ENCODE results near the gene ALPL. TPM values are rescaled to one million over a fixed set of nuclear protein-coding genes. Genes with fewer than 3 reads are reported as not detected.

Gene ALPL
- total RNA-seq, 2 experiments from 2014 or later: not detected

DNA sequence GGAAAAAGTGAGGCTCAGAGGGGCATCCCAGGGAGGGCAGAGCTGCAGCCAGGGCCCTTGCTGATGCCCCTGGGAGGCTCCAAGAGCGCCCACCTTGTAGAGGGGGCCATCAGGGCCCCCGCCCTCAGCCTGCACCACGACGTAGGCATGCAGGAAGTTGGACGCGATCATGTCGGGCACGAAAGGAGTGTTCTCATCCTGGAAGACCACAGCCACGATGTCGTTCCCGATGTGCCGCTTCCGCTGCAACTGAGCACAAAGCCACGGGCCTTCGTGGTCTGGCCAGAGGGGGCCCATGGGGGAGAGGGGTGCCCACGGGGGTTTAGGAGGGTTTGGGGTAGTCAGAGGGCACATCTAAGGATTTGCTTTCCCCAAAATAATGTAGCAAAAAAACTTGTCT lies 100.8 kb downstream of the ALPL start:
- H3K27me3 Mint-ChIP-seq: no peaks in the 10 kb centered on the region
- H3K27ac Mint-ChIP-seq: no peak overlapping the region
- ChIA-PET CTCF (no interaction called here), POLR2A (no interaction called here)
- no peaks in the 10 kb centered on the region for H3K36me3 Mint-ChIP-seq (ENCODE audit: low read depth)
- H3K9me3 Mint-ChIP-seq: no peaks in the 10 kb centered on the region
- H3K4me1 Mint-ChIP-seq: peaks cover 13% of the 10 kb centered on the region
- no peak overlapping the region for H3K4me3 Mint-ChIP-seq
- DNase-seq: no peak

DNA sequence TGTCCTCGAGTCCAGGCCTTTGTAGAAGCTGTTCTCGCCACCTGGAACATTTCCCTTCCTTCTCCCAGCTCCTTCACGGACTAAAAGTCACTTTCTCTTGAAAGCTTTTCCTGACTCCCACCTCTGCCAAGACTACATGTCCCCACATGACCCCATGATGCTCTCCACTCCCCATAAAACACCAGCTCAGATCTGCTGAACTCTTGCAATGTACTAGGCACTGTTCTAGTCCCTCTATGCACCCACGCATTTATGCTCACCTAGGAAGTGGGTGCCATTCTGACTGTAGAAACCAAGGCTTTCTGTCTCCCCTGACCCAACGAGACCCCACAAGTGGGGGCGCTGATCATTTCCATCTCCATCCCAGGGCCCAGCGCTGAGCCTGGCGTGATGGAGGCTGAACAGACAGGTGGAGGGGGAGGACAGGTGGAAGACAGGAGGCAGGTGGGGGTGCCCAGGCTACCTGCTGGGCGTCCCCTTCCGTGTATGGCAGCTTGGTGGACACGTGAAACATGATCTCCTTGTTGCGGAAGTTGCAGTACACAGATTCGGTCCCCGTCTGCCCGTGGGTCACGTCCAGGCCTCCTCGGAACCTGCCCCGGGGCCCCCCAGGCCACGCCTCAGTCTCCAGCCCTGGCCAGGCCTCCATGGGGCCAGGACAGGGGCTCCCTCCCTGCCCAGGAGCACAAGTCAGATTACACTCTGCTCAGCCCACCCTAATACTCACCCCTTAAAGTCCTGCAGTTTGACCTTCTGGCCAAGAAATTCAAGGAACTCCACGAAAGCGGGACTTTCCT lies 102.0 kb downstream of the ALPL start:
- no peak for DNase-seq
- H3K27ac Mint-ChIP-seq: no peak overlapping the region
- no peak overlapping the region for H3K4me3 Mint-ChIP-seq
- no peaks in the 10 kb centered on the region for H3K9me3 Mint-ChIP-seq
- ChIA-PET POLR2A (no interaction called here), CTCF (no interaction called here)
- no peaks in the 10 kb centered on the region for H3K36me3 Mint-ChIP-seq (ENCODE audit: low read depth)
- H3K4me1 Mint-ChIP-seq: peaks cover 13% of the 10 kb centered on the region
- no peaks in the 10 kb centered on the region for H3K27me3 Mint-ChIP-seq

- Mint-ChIP-seq H3K36me3 (ENCODE audit: low read depth) (no peaks in the 10 kb centered on the region), H3K4me3 (no peak overlapping the region), H3K27ac (no peak overlapping the region), H3K27me3 (no peaks in the 10 kb centered on the region), H3K9me3 (no peaks in the 10 kb centered on the region), H3K4me1 (peaks cover 13% of the 10 kb centered on the region)
- no peak for DNase-seq
- POLR2A ChIA-PET: no interaction called here
- CTCF ChIA-PET: no interaction called here
Observed at GRCh38 chr1:21612057-21612456, 102.8 kb downstream of the ALPL start.

DNA sequence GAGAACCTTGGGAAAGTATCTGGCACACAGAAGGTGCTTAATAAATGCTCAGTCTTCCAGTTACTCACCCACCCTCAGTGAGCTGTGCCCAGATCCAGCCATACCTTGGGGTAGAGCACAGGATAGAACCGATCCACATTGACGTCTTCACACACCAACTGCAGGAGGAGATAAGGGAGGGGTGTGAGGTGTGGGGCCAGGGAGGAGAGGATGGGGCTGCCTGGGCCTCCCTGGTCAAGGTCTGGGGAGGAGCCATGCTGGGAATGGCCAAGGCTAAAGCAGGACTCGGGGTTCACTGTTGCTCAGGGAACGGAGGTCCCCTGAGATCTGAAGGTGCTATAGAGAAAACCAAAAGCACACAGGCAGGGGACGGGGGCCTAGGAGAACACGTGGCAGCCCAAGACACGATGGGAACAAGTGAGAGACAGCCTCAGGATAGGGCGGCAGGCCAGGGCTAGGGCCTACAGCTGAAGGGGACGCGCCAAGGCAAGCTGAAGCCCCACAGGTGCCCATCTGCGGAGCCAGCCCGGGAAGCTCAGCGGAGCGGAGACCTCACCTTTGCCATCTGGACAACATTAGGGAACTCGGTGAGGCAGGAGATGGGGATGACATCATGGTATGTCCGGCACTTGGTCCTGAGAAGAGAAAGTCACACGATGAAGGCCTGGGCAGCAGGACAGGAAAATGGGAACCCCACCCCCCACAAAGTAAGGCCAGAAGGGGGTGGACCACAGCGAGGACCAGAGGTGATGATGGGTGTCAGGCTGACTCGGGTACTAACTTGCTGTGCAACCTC lies 104.0 kb downstream of the ALPL start:
- ChIA-PET CTCF (no interaction called here), POLR2A (no interaction called here)
- Mint-ChIP-seq H3K27me3 (no peaks in the 10 kb centered on the region), H3K4me1 (peaks cover 3% of the 10 kb centered on the region), H3K27ac (peak overlapping the region; percentile 16), H3K9me3 (no peaks in the 10 kb centered on the region), H3K4me3 (no peak overlapping the region), H3K36me3 (ENCODE audit: low read depth) (no peaks in the 10 kb centered on the region)
- DNase-seq: no peak

GRCh38 chr1:21614419-21615115 lies 105.3 kb downstream of the ALPL start:
- H3K36me3 Mint-ChIP-seq (ENCODE audit: low read depth): no peaks in the 10 kb centered on the region
- ChIA-PET POLR2A (no interaction called here), CTCF (no interaction called here)
- no peaks in the 10 kb centered on the region for H3K9me3 Mint-ChIP-seq
- no peak for DNase-seq
- H3K4me1 Mint-ChIP-seq: no peaks in the 10 kb centered on the region
- H3K4me3 Mint-ChIP-seq: no peak overlapping the region
- no peaks in the 10 kb centered on the region for H3K27me3 Mint-ChIP-seq
- H3K27ac Mint-ChIP-seq: no peak overlapping the region

DNA sequence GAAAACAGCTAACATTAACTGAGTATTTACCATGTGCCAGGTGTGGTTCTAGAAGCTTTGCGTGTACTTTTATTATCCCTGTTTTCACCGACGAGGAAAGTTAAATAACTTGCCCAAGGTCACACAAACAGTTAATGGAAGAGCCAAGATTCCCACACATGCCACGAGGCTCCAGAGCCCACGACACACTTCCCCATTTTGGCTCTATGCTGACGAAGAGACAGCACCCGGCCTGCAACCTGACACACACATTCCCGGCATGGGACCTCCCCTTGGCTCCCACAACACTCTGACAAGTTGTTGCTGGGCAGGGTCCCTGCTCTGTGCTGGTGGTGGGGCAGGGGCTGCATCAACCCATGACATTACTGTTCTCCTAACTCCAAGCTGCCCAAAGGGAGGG lies 107.1 kb downstream of the ALPL start:
- Mint-ChIP-seq H3K4me3 (no peak overlapping the region), H3K4me1 (no peaks in the 10 kb centered on the region), H3K9me3 (no peaks in the 10 kb centered on the region), H3K27ac (no peak overlapping the region), H3K36me3 (ENCODE audit: low read depth) (no peaks in the 10 kb centered on the region), H3K27me3 (peaks cover 2% of the 10 kb centered on the region)
- CTCF ChIA-PET: no interaction called here
- DNase-seq: no peak
- POLR2A ChIA-PET: interaction anchor here (0.6 kb wide), 1 partner anchor 755 kb away, joined by 3 read pairs; no protein-coding TSS in a partner anchor

DNA sequence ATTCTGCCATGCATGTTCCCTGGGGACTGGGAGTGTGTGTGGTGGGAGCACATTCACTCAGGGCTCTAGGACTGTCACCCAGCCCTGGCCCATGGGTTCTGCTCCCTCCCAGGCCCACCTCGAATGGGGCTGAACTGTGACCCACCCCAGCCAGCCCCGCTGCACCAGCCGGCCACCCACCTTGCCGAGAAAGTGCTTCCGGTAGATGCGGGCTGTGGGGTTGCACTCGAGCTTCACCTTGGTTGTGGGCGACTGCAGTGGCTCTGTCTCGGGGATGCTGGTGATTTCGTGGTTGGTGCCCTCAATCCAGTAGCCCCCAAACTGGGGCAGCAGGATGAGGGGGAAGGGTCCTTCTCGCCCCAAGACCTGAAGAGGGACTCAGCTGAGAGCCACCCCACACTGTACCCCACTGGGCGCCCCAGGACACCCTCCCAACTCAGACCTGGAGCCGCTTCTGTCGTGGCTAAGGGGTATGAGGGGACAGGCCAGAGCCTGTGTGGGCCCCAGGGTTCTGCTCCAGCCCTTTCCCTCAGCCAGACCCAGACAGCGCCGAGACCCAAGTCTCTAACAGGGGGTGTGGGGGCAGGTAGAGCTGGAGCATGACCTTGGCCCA lies 108.0 kb downstream of the ALPL start:
- ChIA-PET POLR2A (no interaction called here), CTCF (no interaction called here)
- Mint-ChIP-seq H3K27ac (no peak overlapping the region), H3K4me3 (no peak overlapping the region), H3K9me3 (no peaks in the 10 kb centered on the region), H3K27me3 (peaks cover 7% of the 10 kb centered on the region), H3K36me3 (ENCODE audit: low read depth) (no peaks in the 10 kb centered on the region), H3K4me1 (no peaks in the 10 kb centered on the region)
- DNase-seq: no peak

DNA sequence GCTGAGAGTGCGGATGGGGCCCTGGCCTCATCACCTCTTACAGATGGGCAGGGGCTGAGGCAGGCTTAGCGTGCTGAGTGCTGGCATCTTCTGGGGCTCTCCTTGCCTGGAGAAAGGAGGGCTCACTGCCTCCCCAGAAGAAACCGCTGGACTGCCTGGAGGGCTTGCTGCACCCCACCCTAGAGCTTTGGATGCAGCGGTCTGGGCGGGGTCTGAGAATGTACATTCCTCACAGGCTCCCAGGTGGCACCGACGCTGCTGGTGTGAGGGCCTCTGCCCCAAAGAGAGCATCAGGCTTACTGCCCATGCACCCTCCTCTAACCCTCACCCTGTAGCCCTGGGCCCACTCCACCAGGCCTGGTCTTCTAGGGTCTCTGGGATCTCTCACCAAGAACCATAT lies 108.8 kb downstream of the ALPL start:
- Mint-ChIP-seq H3K36me3 (ENCODE audit: low read depth) (no peaks in the 10 kb centered on the region), H3K27ac (no peak overlapping the region), H3K4me3 (no peak overlapping the region), H3K9me3 (no peaks in the 10 kb centered on the region), H3K27me3 (peaks cover 9% of the 10 kb centered on the region), H3K4me1 (peaks cover 4% of the 10 kb centered on the region)
- CTCF ChIA-PET: no interaction called here
- POLR2A ChIA-PET: no interaction called here
- no peak for DNase-seq

GRCh38 chr1:21618561-21619374 lies 109.5 kb downstream of the ALPL start:
- Mint-ChIP-seq H3K27me3 (peaks cover 9% of the 10 kb centered on the region), H3K9me3 (no peaks in the 10 kb centered on the region), H3K4me3 (no peak overlapping the region), H3K4me1 (peaks cover 4% of the 10 kb centered on the region), H3K36me3 (ENCODE audit: low read depth) (no peaks in the 10 kb centered on the region), H3K27ac (no peak overlapping the region)
- no peak for DNase-seq
- CTCF ChIA-PET: no interaction called here
- POLR2A ChIA-PET: no interaction called here

DNA sequence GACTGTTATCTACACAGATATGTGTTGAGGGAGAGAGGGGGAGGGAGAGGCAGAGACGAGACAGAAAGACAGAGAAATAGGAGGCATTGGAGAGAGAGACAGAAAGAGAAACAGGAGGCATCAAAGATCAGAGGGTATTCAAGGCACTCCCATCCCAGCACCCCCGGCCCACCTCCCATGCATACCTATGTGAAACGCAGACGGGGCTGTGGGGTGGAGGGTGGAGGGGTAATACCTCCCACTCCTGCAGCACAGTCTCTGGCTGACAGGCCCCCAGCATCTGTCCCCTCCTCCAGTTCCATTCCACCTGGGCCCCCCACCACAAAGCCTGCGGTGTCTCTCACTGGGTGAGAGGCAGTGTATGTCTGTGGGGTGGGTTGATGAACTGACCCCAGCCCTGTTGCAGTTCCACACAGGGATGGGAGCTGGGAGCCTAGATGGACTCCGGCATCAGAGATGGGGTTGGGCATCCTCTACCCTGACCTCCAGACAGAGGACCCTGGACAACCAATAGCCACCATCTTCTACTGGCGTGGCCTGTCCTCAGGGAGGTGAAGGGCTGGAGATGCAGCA lies 110.2 kb downstream of the ALPL start:
- peaks cover 9% of the 10 kb centered on the region for H3K27me3 Mint-ChIP-seq
- peaks cover 4% of the 10 kb centered on the region for H3K4me1 Mint-ChIP-seq
- ChIA-PET CTCF (no interaction called here), POLR2A (no interaction called here)
- no peak overlapping the region for H3K27ac Mint-ChIP-seq
- no peak for DNase-seq
- H3K9me3 Mint-ChIP-seq: no peaks in the 10 kb centered on the region
- no peaks in the 10 kb centered on the region for H3K36me3 Mint-ChIP-seq (ENCODE audit: low read depth)
- H3K4me3 Mint-ChIP-seq: no peak overlapping the region

DNA sequence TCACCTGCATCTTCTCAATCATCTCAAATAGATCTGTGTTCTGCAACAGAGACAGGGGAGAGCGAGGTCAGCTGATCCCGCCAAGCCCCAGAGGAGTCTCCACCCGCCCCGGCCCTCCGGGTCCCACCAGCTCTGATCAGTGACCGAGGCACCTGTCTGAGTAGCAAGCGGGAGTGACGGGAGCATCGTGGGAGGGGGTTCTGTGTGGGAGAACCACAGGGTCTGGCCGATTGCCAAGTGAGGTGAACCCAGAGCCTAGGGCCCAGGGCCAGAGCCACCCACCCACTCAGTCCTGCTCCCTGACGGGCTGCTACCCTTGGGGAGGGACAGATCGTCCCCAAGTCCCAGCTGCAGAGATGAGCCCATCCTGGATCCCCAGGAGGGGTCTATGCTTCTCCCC lies 110.8 kb downstream of the ALPL start:
- no peak overlapping the region for H3K27ac Mint-ChIP-seq
- no peaks in the 10 kb centered on the region for H3K36me3 Mint-ChIP-seq (ENCODE audit: low read depth)
- DNase-seq: no peak
- H3K4me3 Mint-ChIP-seq: no peak overlapping the region
- peaks cover 9% of the 10 kb centered on the region for H3K27me3 Mint-ChIP-seq
- peaks cover 4% of the 10 kb centered on the region for H3K4me1 Mint-ChIP-seq
- CTCF ChIA-PET: interaction anchor here (1.2 kb wide), 1 partner anchor 57 kb away, joined by 3 read pairs; no protein-coding TSS in a partner anchor
- H3K9me3 Mint-ChIP-seq: no peaks in the 10 kb centered on the region
- POLR2A ChIA-PET: no interaction called here

DNA sequence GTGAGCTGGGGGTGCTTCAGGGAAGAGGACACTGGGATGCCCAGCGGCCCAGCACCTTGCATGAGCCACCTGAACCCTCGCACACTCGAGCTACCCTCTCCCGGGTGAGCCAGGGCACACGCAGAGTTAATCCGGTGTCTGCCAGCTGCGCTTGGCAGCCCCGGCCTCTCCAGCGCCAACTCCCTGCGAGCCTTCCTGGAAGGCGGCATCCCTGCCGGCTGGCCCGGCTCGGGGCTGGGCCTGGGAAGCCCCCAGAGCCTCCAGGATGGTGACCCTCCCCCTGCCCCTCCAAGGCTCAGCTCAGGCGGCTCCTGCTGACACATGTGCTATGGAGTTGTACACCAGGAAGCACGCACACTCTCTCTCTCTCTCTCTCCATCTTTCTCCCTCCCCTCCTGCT lies 111.3 kb downstream of the ALPL start:
- ChIA-PET POLR2A (no interaction called here), CTCF (interaction anchor here (1.2 kb wide), 1 partner anchor 56 kb away, joined by 3 read pairs; no protein-coding TSS in a partner anchor)
- peaks cover 4% of the 10 kb centered on the region for H3K4me1 Mint-ChIP-seq

More for the DNA sequence above, 111.3 kb downstream of the ALPL start:
- no peak for DNase-seq
- no peaks in the 10 kb centered on the region for H3K9me3 Mint-ChIP-seq
- H3K27ac Mint-ChIP-seq: no peak overlapping the region
- H3K36me3 Mint-ChIP-seq (ENCODE audit: low read depth): no peaks in the 10 kb centered on the region
- H3K4me3 Mint-ChIP-seq: no peak overlapping the region
- peaks cover 9% of the 10 kb centered on the region for H3K27me3 Mint-ChIP-seq

Data from activated CD4-positive, alpha-beta T cell treated with anti-CD3 and anti-CD28 coated beads, Interleukin-2, amount 10 ng/mL, durations not matched to agents 7 days and 5 days (primary cell).